ENCODE results near the gene CABP7.

CABP7 gene

GRCh38 chr22:29724843-29725242 lies 5.0 kb downstream of the CABP7 start:
- Histone ChIP-seq H3K4me1 (peaks cover 0 to 12% (median 9%) of the 10 kb centered on the region in 4 donors), H3K27ac (no peak overlapping the region), H3K36me3 (peaks cover 0 to 14% (median 0%) of the 10 kb centered on the region in 3 donors), H3K9me3 (no peaks in the 10 kb centered on the region), H3K27me3 (peaks cover 0 to 52% of the 10 kb centered on the region in 2 donors), H3K4me3 (no peak overlapping the region)
- no peak for TF ChIP-seq CTCF (IDR thresholded peaks at IDR 0.05)
- DNase-seq = no peak
- intact Hi-C loops (cut with DNase I; ENCODE audit: low total_unique reads) = no loop called here

GRCh38 chr22:29726106-29726505 lies 6.3 kb downstream of the CABP7 start:
- no peak for TF ChIP-seq CTCF (IDR thresholded peaks at IDR 0.05)
- Histone ChIP-seq H3K4me1 (peaks cover 0 to 1% (median under 1%) of the 10 kb centered on the region in 4 donors), H3K36me3 (peaks cover 0 to 26% (median 8%) of the 10 kb centered on the region in 3 donors), H3K27ac (no peak overlapping the region), H3K27me3 (peaks cover 0 to 43% of the 10 kb centered on the region in 2 donors), H3K9me3 (no peaks in the 10 kb centered on the region), H3K4me3 (no peak overlapping the region)
- no peak for DNase-seq
- intact Hi-C loops (cut with DNase I; ENCODE audit: low total_unique reads) = no loop called here

- H3K4me1 ChIP-seq = no peaks in the 10 kb centered on the region
- no peak for TF ChIP-seq CTCF (IDR thresholded peaks at IDR 0.05)
- peaks cover 0 to 38% of the 10 kb centered on the region in 2 donors for H3K27me3 ChIP-seq
- no peak overlapping the region for H3K4me3 ChIP-seq
- no peaks in the 10 kb centered on the region for H3K9me3 ChIP-seq
- no peak overlapping the region for H3K27ac ChIP-seq
- intact Hi-C loops (cut with DNase I; ENCODE audit: low total_unique reads) = no loop called here
- DNase-seq = no peak
- H3K36me3 ChIP-seq = peaks cover 0 to 30% (median 11%) of the 10 kb centered on the region in 3 donors
Observed at GRCh38 chr22:29726512-29727130, 6.8 kb downstream of the CABP7 start.

- H3K4me3 ChIP-seq = no peak overlapping the region
- H3K9me3 ChIP-seq = no peaks in the 10 kb centered on the region
- peak in 1 of 2 donors; percentile 35 for DNase-seq
- no peak overlapping the region for H3K27ac ChIP-seq
- peaks cover 0 to 33% of the 10 kb centered on the region in 2 donors for H3K27me3 ChIP-seq
- peaks cover 0 to 34% (median 11%) of the 10 kb centered on the region in 3 donors for H3K36me3 ChIP-seq
- peak in 1 of 2 experiments; percentile 17 for TF ChIP-seq CTCF (IDR thresholded peaks at IDR 0.05)
- H3K4me1 ChIP-seq = no peaks in the 10 kb centered on the region
- intact Hi-C loops (cut with DNase I; ENCODE audit: low total_unique reads) = no loop called here
Observed at GRCh38 chr22:29727131-29727523, 7.3 kb downstream of the CABP7 start.

- H3K9me3 ChIP-seq = no peaks in the 10 kb centered on the region
- no peak for TF ChIP-seq CTCF (IDR thresholded peaks at IDR 0.05)
- no peak overlapping the region for H3K4me3 ChIP-seq
- H3K27ac ChIP-seq = no peak overlapping the region
- peaks cover 0 to 53% (median 27%) of the 10 kb centered on the region in 3 donors for H3K36me3 ChIP-seq
- H3K27me3 ChIP-seq = peaks cover 0 to 14% of the 10 kb centered on the region in 2 donors
- no peaks in the 10 kb centered on the region for H3K4me1 ChIP-seq
- intact Hi-C loops (cut with DNase I; ENCODE audit: low total_unique reads) = no loop called here
- DNase-seq = no peak
Observed at GRCh38 chr22:29729161-29729560, 9.4 kb downstream of the CABP7 start.
